Muscle layer of duodenum (tissue), 2 donors: Measurements from ENCODE around the gene DNAJC5G.
A peak's percentile ranks its signal among the peaks of the same experiment; 100 is the strongest.
"Not testable (repeated sequence)": the region's sequence is repeated elsewhere in the genome, so short reads cannot be mapped to it uniquely, and the experiment has no call there.

Experiments used
- H3K27ac ChIP-seq: one replicate; pipeline ENCODE4 v1.7.0; 2013; ENCODE audit warnings: mild to moderate bottlenecking, low read length
- H3K27me3 ChIP-seq: one replicate; pipeline ENCODE4 v1.7.0; 2013; ENCODE audit warnings: low read depth, mild to moderate bottlenecking, control low read depth, low read length
- H3K36me3 ChIP-seq, 2 donors: one replicate each; pipeline ENCODE4 v1.7.0; 2013; ENCODE audit warnings: low read length in 2 of 2, control low read depth in 1 of 2, mild to moderate bottlenecking in 1 of 2; ENCODE audit not compliant: insufficient read depth in 2 of 2, control insufficient read depth in 1 of 2
- H3K4me1 ChIP-seq, 2 donors: one replicate each; pipeline ENCODE4 v1.7.0; 2013; ENCODE audit warnings: low read length in 2 of 2, mild to moderate bottlenecking in 2 of 2, control low read depth in 1 of 2, moderate library complexity in 1 of 2; ENCODE audit not compliant: insufficient read depth in 2 of 2, control insufficient read depth in 1 of 2
- H3K4me3 ChIP-seq, 2 donors: one replicate each; pipeline ENCODE4 v1.7.0; 2013; ENCODE audit warnings: low read length in 2 of 2, low read depth in 1 of 2, mild to moderate bottlenecking in 1 of 2
- H3K9me3 ChIP-seq, 2 donors: one replicate each; pipeline ENCODE4 v1.7.0; 2013; ENCODE audit warnings: low read length in 2 of 2, control low read depth in 1 of 2, mild to moderate bottlenecking in 1 of 2; ENCODE audit not compliant: control insufficient read depth in 1 of 2
- donor health status: healthy.

Gene DNAJC5G

GRCh38 chr2:27314709-27315108 is 39.5 kb downstream of the DNAJC5G start:
- no peak overlapping the region for H3K4me3 ChIP-seq

GRCh38 chr2:27315122-27315521 is 39.9 kb downstream of the DNAJC5G start:
- H3K4me1 ChIP-seq = no peaks in the 10 kb centered on the region
- no peaks in the 10 kb centered on the region for H3K27me3 ChIP-seq
- peaks cover 11 to 23% of the 10 kb centered on the region in 2 donors for H3K36me3 ChIP-seq
- H3K9me3 ChIP-seq = no peaks in the 10 kb centered on the region
- no peak overlapping the region for H3K4me3 ChIP-seq
- H3K27ac ChIP-seq = no peak overlapping the region

More at GRCh38 chr2:27314709-27315108, 39.5 kb downstream of the DNAJC5G start:
- Histone ChIP-seq H3K36me3 (peaks cover 11 to 24% of the 10 kb centered on the region in 2 donors), H3K9me3 (no peaks in the 10 kb centered on the region), H3K27ac (no peak overlapping the region), H3K27me3 (no peaks in the 10 kb centered on the region), H3K4me1 (no peaks in the 10 kb centered on the region)

- H3K27ac ChIP-seq = no peak overlapping the region
- no peaks in the 10 kb centered on the region for H3K27me3 ChIP-seq
- peaks cover 6 to 19% of the 10 kb centered on the region in 2 donors for H3K36me3 ChIP-seq
- H3K9me3 ChIP-seq = no peaks in the 10 kb centered on the region
- H3K4me1 ChIP-seq = peaks cover under 1% of the 10 kb centered on the region in 2 donors
- H3K4me3 ChIP-seq = no peak overlapping the region
Observed at GRCh38 chr2:27316655-27317412, 41.6 kb downstream of the DNAJC5G start.

- Histone ChIP-seq H3K4me1 (peaks cover 5 to 14% of the 10 kb centered on the region in 2 donors), H3K36me3 (peaks cover 5 to 29% of the 10 kb centered on the region in 2 donors)
- not testable (repeated sequence) for H3K27ac ChIP-seq, H3K4me3 ChIP-seq, H3K9me3 ChIP-seq, H3K27me3 ChIP-seq
Observed at GRCh38 chr2:27319839-27320238, 44.6 kb downstream of the DNAJC5G start.

- Histone ChIP-seq H3K27me3 (no peaks in the 10 kb centered on the region), H3K4me3 (no peak overlapping the region), H3K9me3 (no peaks in the 10 kb centered on the region), H3K4me1 (peaks cover 5 to 14% of the 10 kb centered on the region in 2 donors), H3K36me3 (peaks cover 3 to 28% of the 10 kb centered on the region in 2 donors), H3K27ac (no peak overlapping the region)
Observed at GRCh38 chr2:27320958-27321543, 45.8 kb downstream of the DNAJC5G start.

GRCh38 chr2:27322301-27322765 is 47.1 kb downstream of the DNAJC5G start:
- peaks cover 5 to 14% of the 10 kb centered on the region in 2 donors for H3K4me1 ChIP-seq
- H3K4me3 ChIP-seq = peak overlapping the region; percentile 78 to 84
- peaks cover 11 to 30% of the 10 kb centered on the region in 2 donors for H3K36me3 ChIP-seq
- H3K27ac ChIP-seq = peak overlapping the region; percentile 93
- H3K9me3 ChIP-seq = no peaks in the 10 kb centered on the region
- H3K27me3 ChIP-seq = no peaks in the 10 kb centered on the region

GRCh38 chr2:27322766-27323595 is 47.7 kb downstream of the DNAJC5G start, which contains the start of gene MPV17:
MPV17 (minus strand) TSS chr2:27323097; CDS start chr2:27322517, 580 bp downstream.
- H3K27me3 ChIP-seq = no peaks in the 10 kb centered on the region
- H3K27ac ChIP-seq = peak within 1 kb of the TSS; percentile 93
- peaks cover 13 to 34% of the 10 kb centered on the region in 2 donors for H3K36me3 ChIP-seq
- H3K9me3 ChIP-seq = no peaks in the 10 kb centered on the region
- peaks cover 5 to 14% of the 10 kb centered on the region in 2 donors for H3K4me1 ChIP-seq
- H3K4me3 ChIP-seq = peak within 1 kb of the TSS; percentile 78 to 84

- peaks cover 20 to 42% of the 10 kb centered on the region in 2 donors for H3K36me3 ChIP-seq
- H3K27ac ChIP-seq = peak overlapping the region; percentile 93
- peaks cover 5 to 14% of the 10 kb centered on the region in 2 donors for H3K4me1 ChIP-seq
- H3K27me3 ChIP-seq = no peaks in the 10 kb centered on the region
- H3K4me3 ChIP-seq = peak overlapping the region; percentile 78 to 84
- H3K9me3 ChIP-seq = no peaks in the 10 kb centered on the region
Observed at GRCh38 chr2:27323596-27324285, 48.5 kb downstream of the DNAJC5G start.

GRCh38 chr2:27324720-27325119 is 49.5 kb downstream of the DNAJC5G start:
- H3K27me3 ChIP-seq = no peaks in the 10 kb centered on the region
- H3K9me3 ChIP-seq = no peaks in the 10 kb centered on the region
- H3K27ac ChIP-seq = no peak overlapping the region
- peaks cover 30 to 51% of the 10 kb centered on the region in 2 donors for H3K36me3 ChIP-seq
- peaks cover 5 to 14% of the 10 kb centered on the region in 2 donors for H3K4me1 ChIP-seq
- no peak overlapping the region for H3K4me3 ChIP-seq
